ENCODE measurements around the gene ADAMTS2.

ADAMTS2 gene

GRCh38 chr5:179348843-179349242, 3.6 kb upstream of the ADAMTS2 start:
- no peak for DNase-seq (ENCODE audit: extremely low spot score)
- ChIA-PET CTCF (no interaction called here), POLR2A (no interaction called here)
- no peak for TF ChIP-seq CTCF (IDR thresholded peaks at IDR 0.05; ENCODE audit: control extremely low read depth, extremely low read depth, low read depth, missing control alignments)

- POLR2A ChIA-PET: no interaction called here
- DNase-seq (ENCODE audit: extremely low spot score): no peak
- CTCF ChIA-PET: no interaction called here
- TF ChIP-seq CTCF (IDR thresholded peaks at IDR 0.05; ENCODE audit: control extremely low read depth, extremely low read depth, low read depth, missing control alignments): no peak
Observed at GRCh38 chr5:179348011-179348530, 2.8 kb upstream of the ADAMTS2 start.

- no peak for DNase-seq (ENCODE audit: extremely low spot score)
- CTCF ChIA-PET: no interaction called here
- TF ChIP-seq CTCF (IDR thresholded peaks at IDR 0.05; ENCODE audit: control extremely low read depth, extremely low read depth, low read depth, missing control alignments): no peak
- POLR2A ChIA-PET: no interaction called here
Observed at GRCh38 chr5:179347581-179347980, 2.3 kb upstream of the ADAMTS2 start.

GRCh38 chr5:179346875-179347274, 1.6 kb upstream of the ADAMTS2 start:
- no peak for TF ChIP-seq CTCF (IDR thresholded peaks at IDR 0.05; ENCODE audit: control extremely low read depth, extremely low read depth, low read depth, missing control alignments)
- CTCF ChIA-PET: no interaction called here
- DNase-seq (ENCODE audit: extremely low spot score): no peak
- POLR2A ChIA-PET: no interaction called here

- no peak for DNase-seq (ENCODE audit: extremely low spot score)
- TF ChIP-seq CTCF (IDR thresholded peaks at IDR 0.05; ENCODE audit: control extremely low read depth, extremely low read depth, low read depth, missing control alignments): no peak
- POLR2A ChIA-PET: interaction anchor here (0.6 kb wide), 1 partner anchor 573 kb away, joined by 7 read pairs; no protein-coding TSS in a partner anchor
- CTCF ChIA-PET: no interaction called here
Observed at GRCh38 chr5:179346401-179346800, 1.1 kb upstream of the ADAMTS2 start.

GRCh38 chr5:179345183-179345432, 153 bp downstream of the ADAMTS2 start:
- no peak for DNase-seq (ENCODE audit: extremely low spot score)
- no peak for TF ChIP-seq CTCF (IDR thresholded peaks at IDR 0.05; ENCODE audit: control extremely low read depth, extremely low read depth, low read depth, missing control alignments)
- ChIA-PET CTCF (no interaction called here), POLR2A (no interaction called here)
